C4-2B (cell line): ENCODE results near the gene ST6GALNAC3.

Experiments used
- ZFX ChIP-seq: fragments of 450-650 bp; IDR thresholded peaks from 2 replicates; pipeline ENCODE4 v1.6.1; 2017
- TF ChIP-seq, protein P1 (sequence below): fragments of 450-650 bp; conservative IDR thresholded peaks from 2 replicates; pipeline ENCODE4 v1.5.1; 2017; ENCODE audit warnings: mild to moderate bottlenecking

DNA sequence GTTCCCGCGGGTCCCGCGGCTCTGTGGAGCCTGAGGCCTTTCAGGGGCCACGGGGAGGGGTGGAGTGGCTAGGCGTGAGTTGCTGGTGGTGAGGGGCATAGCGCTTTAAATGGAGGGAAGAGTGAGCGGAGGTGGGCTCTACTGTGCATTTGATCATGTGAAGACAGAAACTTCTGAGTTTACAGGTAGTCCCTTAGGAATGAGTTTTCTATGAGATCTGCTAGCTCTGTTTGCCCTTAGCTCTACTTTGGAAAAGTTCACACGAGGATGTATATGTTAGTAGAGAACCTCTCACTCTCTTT, 593 bp downstream of the ST6GALNAC3 start:
- TF ChIP-seq, protein P1, sequence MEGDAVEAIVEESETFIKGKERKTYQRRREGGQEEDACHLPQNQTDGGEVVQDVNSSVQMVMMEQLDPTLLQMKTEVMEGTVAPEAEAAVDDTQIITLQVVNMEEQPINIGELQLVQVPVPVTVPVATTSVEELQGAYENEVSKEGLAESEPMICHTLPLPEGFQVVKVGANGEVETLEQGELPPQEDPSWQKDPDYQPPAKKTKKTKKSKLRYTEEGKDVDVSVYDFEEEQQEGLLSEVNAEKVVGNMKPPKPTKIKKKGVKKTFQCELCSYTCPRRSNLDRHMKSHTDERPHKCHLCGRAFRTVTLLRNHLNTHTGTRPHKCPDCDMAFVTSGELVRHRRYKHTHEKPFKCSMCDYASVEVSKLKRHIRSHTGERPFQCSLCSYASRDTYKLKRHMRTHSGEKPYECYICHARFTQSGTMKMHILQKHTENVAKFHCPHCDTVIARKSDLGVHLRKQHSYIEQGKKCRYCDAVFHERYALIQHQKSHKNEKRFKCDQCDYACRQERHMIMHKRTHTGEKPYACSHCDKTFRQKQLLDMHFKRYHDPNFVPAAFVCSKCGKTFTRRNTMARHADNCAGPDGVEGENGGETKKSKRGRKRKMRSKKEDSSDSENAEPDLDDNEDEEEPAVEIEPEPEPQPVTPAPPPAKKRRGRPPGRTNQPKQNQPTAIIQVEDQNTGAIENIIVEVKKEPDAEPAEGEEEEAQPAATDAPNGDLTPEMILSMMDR, result no peak
- TF ChIP-seq ZFX, result no peak
